ENCODE measurements around the gene PDE6D. TPM values are rescaled to one million over a fixed set of nuclear protein-coding genes. Genes with fewer than 3 reads are reported as not detected.

PDE6D gene
- total and polyA plus RNA-seq, 2 of the 13 experiments (the other 11 are each of a cell fraction or from before 2014, with no cell fraction given): 14.1 to 23.2 TPM

- TF ChIP-seq TRAFD1 (CRISPR knock-in tag; IDR thresholded peaks at IDR 0.05; ENCODE audit: borderline replicate concordance) (no peak), ZNF446 (CRISPR knock-in tag; IDR thresholded peaks at IDR 0.05) (0 out of 2 replicates have a peak, but pooled peaks have one; percentile 29), NBN (conservative IDR thresholded peaks at IDR 0.05) (no peak), RXRB (CRISPR knock-in tag; IDR thresholded peaks at IDR 0.05; ENCODE audit: borderline replicate concordance) (no peak), PREB (CRISPR knock-in tag; IDR thresholded peaks at IDR 0.05) (no peak), ZHX2 (IDR thresholded peaks at IDR 0.05; ENCODE audit: low read depth) (no peak), ZHX2 (CRISPR knock-in tag; IDR thresholded peaks at IDR 0.05; ENCODE audit: borderline replicate concordance) (no peak), CTCF (CRISPR knock-in tag; IDR thresholded peaks at IDR 0.05) (0 out of 2 replicates have a peak, but pooled peaks have one; percentile 12), ZNF781 (CRISPR knock-in tag; IDR thresholded peaks at IDR 0.05; ENCODE audit: borderline replicate concordance, not compliant biosample characterization) (no peak), SPEN (CRISPR knock-in tag; IDR thresholded peaks at IDR 0.05; ENCODE audit: low read depth) (0 out of 2 replicates have a peak, but pooled peaks have one; percentile 40), ZNF430 (CRISPR knock-in tag; IDR thresholded peaks at IDR 0.05) (no peak), ZXDC (CRISPR knock-in tag; IDR thresholded peaks at IDR 0.05) (no peak), IKZF5 (CRISPR knock-in tag; IDR thresholded peaks at IDR 0.05) (no peak; the same call in 1 of the 2 replicates)
Observed at GRCh38 chr2:231780123-231780908, 766 bp downstream of the PDE6D start (continued).
